HCT116 (cell line): ENCODE measurements around the gene PELI3. TPM values are rescaled to one million over a fixed set of nuclear protein-coding genes. Genes with fewer than 3 reads are reported as not detected.

Experiments
- ATAC-seq: fragments of 200-7000 bp; cut with Tn5 transposase; 2 replicates; pipeline ENCODE4 v1.9.1; 2020; ENCODE audit warnings: mild to moderate bottlenecking, moderate library complexity
- BruUV-seq: library from RNA; stranded (reverse); fragments of 400-500 nt; replicated peaks from 2 replicates; lab custom pipeline; 2021; lab: Mats Ljungman, UMichigan
- CTCF ChIA-PET: fragments of 300-600 bp; sonication (Branson Sonifier 250); formaldehyde crosslinking; loops from one replicate; lab custom pipeline; 2021; ENCODE audit warnings: antibody characterized with exemption; lab: Charles Lee
- POLR2A ChIA-PET: fragments of 300-600, 350-600 bp; sonication (Branson Sonifier 250); formaldehyde crosslinking; loops from one replicate; lab custom pipeline; 2021; ENCODE audit warnings: antibody characterized with exemption; lab: Charles Lee
- RAD21 ChIA-PET, 2 experiments: fragments of 300-600 bp; sonication (Branson Sonifier 250); formaldehyde crosslinking; loops; one replicate each; lab custom pipeline; 2023; ENCODE audit warnings: low total read pairs in 2 of 2; ENCODE audit not compliant: uncharacterized antibody in 2 of 2, unreplicated experiment in 2 of 2, low non-redundant PET in 1 of 2; lab: Charles Lee
- DNase-seq: peaks from one replicate; pipeline ENCODE4 v3.0.0-alpha.2; 2010; ENCODE audit warnings: low read depth, low spot score
- H2AFZ ChIP-seq: fragments of 200-600 bp; shearing (Covaris generic), sonication (generic); 2 replicates; pipeline ENCODE4 v1.6.1; 2017; ENCODE audit warnings: low read depth, mixed run types, mixed read lengths, antibody characterized with exemption, low read length; ENCODE audit not compliant: poor library complexity, severe bottlenecking
- H3K27ac ChIP-seq: 2 replicates; pipeline ENCODE4 v1.5.1; 2012; ENCODE audit warnings: low read depth, low read length
- H3K27me3 ChIP-seq: fragments of 200-600 bp; sonication (generic); 2 replicates; pipeline ENCODE4 v1.6.1; 2016; ENCODE audit warnings: mixed run types, low read length, mixed read lengths; ENCODE audit not compliant: insufficient read depth
- H3K36me3 ChIP-seq, 2 experiments: fragments of 200-500 bp in 1 of 2; fragments of 200-600 bp in 1 of 2; sonication (Bioruptor generic) in 1 of 2; sonication (generic) in 1 of 2; 2 replicates each; pipeline versions ENCODE4 v1.5.1 to v1.6.1; 2014 to 2016; ENCODE audit warnings: low read length in 2 of 2, inconsistent platforms in 1 of 2, mixed read lengths in 1 of 2, mixed run types in 1 of 2; ENCODE audit not compliant: insufficient read depth in 2 of 2, control insufficient read depth in 1 of 2
- H3K4me1 ChIP-seq, 2 experiments: fragments of 200-600 bp in 1 of 2; sonication (generic) in 1 of 2; 2 replicates each; pipeline versions ENCODE4 v1.5.1 to v1.6.1; 2012 to 2017; ENCODE audit warnings: low read length in 2 of 2, inconsistent platforms in 1 of 2, mild to moderate bottlenecking in 1 of 2, mixed read lengths in 1 of 2, mixed run types in 1 of 2, moderate library complexity in 1 of 2; ENCODE audit not compliant: insufficient read depth in 2 of 2, control insufficient read depth in 1 of 2
- H3K4me2 ChIP-seq: fragments of 200-600 bp; sonication (generic); 2 replicates; pipeline ENCODE4 v1.6.1; 2017; ENCODE audit warnings: mixed run types, low read length, mixed read lengths
- H3K4me3 ChIP-seq, 2 experiments: fragments of 200-600 bp in 1 of 2; sonication (generic) in 1 of 2; replicated peaks in 1 of 2; 2 replicates each; pipeline ENCODE4 v1.5.1; 2011 to 2016; ENCODE audit warnings: low read length in 2 of 2, control low read depth in 1 of 2, low read depth in 1 of 2, mild to moderate bottlenecking in 1 of 2, mixed read lengths in 1 of 2, mixed run types in 1 of 2
- H3K79me2 ChIP-seq: fragments of 200-600 bp; sonication (generic); 2 replicates; pipeline ENCODE4 v1.6.1; 2017; ENCODE audit warnings: mild to moderate bottlenecking, mixed run types, low read length, moderate library complexity, mixed read lengths; ENCODE audit not compliant: insufficient read depth
- H3K9ac ChIP-seq: fragments of 200-600 bp; sonication (generic); 2 replicates; pipeline ENCODE4 v1.6.1; 2016; ENCODE audit warnings: low read length, mixed read lengths
- H3K9me2 ChIP-seq: fragments of 200-600 bp; sonication (generic), shearing (Covaris generic); 2 replicates; pipeline ENCODE4 v1.6.1; 2017; ENCODE audit warnings: mixed run types, mild to moderate bottlenecking, moderate library complexity; ENCODE audit not compliant: insufficient read depth
- H3K9me3 ChIP-seq, 2 experiments: fragments of 200-500 bp in 1 of 2; fragments of 200-600 bp in 1 of 2; sonication (Bioruptor generic) in 1 of 2; sonication (generic) in 1 of 2; 2 replicates each; pipeline ENCODE4 v1.6.1; 2014 to 2017; ENCODE audit warnings: low read length in 2 of 2, mixed read lengths in 2 of 2, inconsistent platforms in 1 of 2, low read depth in 1 of 2, mild to moderate bottlenecking in 1 of 2, mixed run types in 1 of 2, moderate library complexity in 1 of 2; ENCODE audit not compliant: control insufficient read depth in 1 of 2, insufficient read depth in 1 of 2
- H4K20me1 ChIP-seq: fragments of 200-600 bp; sonication (generic), shearing (Covaris generic); 2 replicates; pipeline ENCODE4 v1.6.1; 2017; ENCODE audit warnings: mixed run types, mild to moderate bottlenecking, moderate library complexity; ENCODE audit not compliant: insufficient read depth
- ATF3 ChIP-seq: IDR thresholded peaks from 2 replicates; pipeline ENCODE4 v1.6.1; 2012
- CBX3 ChIP-seq: IDR thresholded peaks from 2 replicates; pipeline ENCODE4 v1.6.1; 2012; ENCODE audit warnings: low read depth
- CTCF ChIP-seq, 3 experiments: fragments of 200-600 bp in 1 of 3; sonication (generic) in 1 of 3; IDR thresholded peaks in 2 of 3; conservative IDR thresholded peaks in 1 of 3; 2 replicates each; pipeline ENCODE4 v1.5.1; 2012 to 2017; ENCODE audit warnings: low read depth in 2 of 3, low read length in 2 of 3, antibody characterized with exemption in 1 of 3, borderline replicate concordance in 1 of 3, control low read depth in 1 of 3, mild to moderate bottlenecking in 1 of 3, mixed read lengths in 1 of 3, mixed run types in 1 of 3, moderate library complexity in 1 of 3; ENCODE audit not compliant: insufficient read depth in 1 of 3
- EGR1 ChIP-seq: IDR thresholded peaks from 2 replicates; pipeline ENCODE4 v1.6.1; 2012; ENCODE audit warnings: low read depth
- ELF1 ChIP-seq: IDR thresholded peaks from 2 replicates; pipeline ENCODE4 v1.6.1; 2012; ENCODE audit warnings: low read depth, borderline replicate concordance
- EZH2 ChIP-seq: fragments of 200-600 bp; sonication (generic); IDR thresholded peaks from 2 replicates; pipeline ENCODE4 v1.6.1; 2017; ENCODE audit warnings: antibody characterized with exemption, mixed run types
- EZH2phosphoT487 ChIP-seq: fragments of 200-600 bp; IDR thresholded peaks from 2 replicates; pipeline ENCODE4 v1.6.1; 2018; ENCODE audit warnings: antibody characterized with exemption, borderline replicate concordance
- JUND ChIP-seq: IDR thresholded peaks from 2 replicates; pipeline ENCODE4 v1.6.1; 2012
- MAX ChIP-seq: IDR thresholded peaks from 2 replicates; pipeline ENCODE4 v1.6.1; 2012
- POLR2A ChIP-seq: IDR thresholded peaks from 2 replicates; pipeline ENCODE4 v1.7.0; 2011; ENCODE audit warnings: borderline replicate concordance; ENCODE audit not compliant: insufficient read depth, insufficient read length; ENCODE audit errors: extremely low read depth
- POLR2AphosphoS5 ChIP-seq: IDR thresholded peaks from 2 replicates; pipeline ENCODE4 v1.6.1; 2011; ENCODE audit warnings: mild to moderate bottlenecking, low read depth, low read length, moderate library complexity
- RAD21 ChIP-seq: IDR thresholded peaks from 2 replicates; pipeline ENCODE4 v1.6.1; 2012; ENCODE audit warnings: low read depth, mild to moderate bottlenecking
- REST ChIP-seq: IDR thresholded peaks from 2 replicates; pipeline ENCODE4 v1.6.1; 2012; ENCODE audit warnings: low read depth
- SIN3A ChIP-seq: IDR thresholded peaks from 2 replicates; pipeline ENCODE4 v1.6.1; 2012; ENCODE audit warnings: low read depth
- SRF ChIP-seq: IDR thresholded peaks from 2 replicates; pipeline ENCODE4 v1.6.1; 2012; ENCODE audit warnings: low read depth
- TCF7L2 ChIP-seq: IDR thresholded peaks from 2 replicates; pipeline ENCODE4 v1.7.0; 2011; ENCODE audit warnings: borderline replicate concordance, inconsistent platforms; ENCODE audit not compliant: insufficient read depth, insufficient read length; ENCODE audit errors: extremely low read depth
- ZBTB33 ChIP-seq: IDR thresholded peaks from 2 replicates; pipeline ENCODE4 v1.6.1; 2011; ENCODE audit warnings: mild to moderate bottlenecking, low read length, moderate library complexity; ENCODE audit not compliant: insufficient replicate concordance; ENCODE audit errors: extremely low read depth
- ZFX ChIP-seq: fragments of 450-650 bp; IDR thresholded peaks from 2 replicates; pipeline ENCODE4 v1.6.1; 2017
- intact Hi-C: fragments of 100-400 bp; cut with micrococcal nuclease; formaldehyde crosslinking; loops from 2 replicates; pipeline ENCODE4 v1.10.0; 2022
- total RNA-seq: library from RNA; stranded (reverse); gene quantifications from one replicate; pipeline ENCODE4 v1.2.1, GENCODE V29; 2021; ENCODE audit not compliant: unreplicated experiment

PELI3 gene
- total RNA-seq, 1 experiment from 2014 or later: 12.8 TPM

GRCh38 chr11:66479394-66480116 lies 12.8 kb downstream of the PELI3 start:
- CTCF ChIA-PET: interaction anchor here (0.5 to 1.5 kb wide), 14 partner anchors 10 to 199 kb away, joined by 3 to 16 read pairs (median 5); partner anchors contain the start of genes MRPL11, PELI3 and RBM4B
- H3K9me3 ChIP-seq: no peaks in the 10 kb centered on the region
- ATAC-seq: peak; percentile 65
- intact Hi-C loops: loop anchor here (1.0 kb wide), 3 partner anchors 13 to 199 kb away; partner anchors contain the start of gene PELI3
- H3K4me2 ChIP-seq: peak overlapping the region; percentile 89
- DNase-seq: no peak
- peaks cover 6% of the 10 kb centered on the region; the same call in 1 of the 2 replicates for H3K79me2 ChIP-seq
- H3K36me3 ChIP-seq: 0 out of 4 replicates have a peak, but pooled peaks cover 0 to 3% of the 10 kb centered on the region in 2 experiments
- RAD21 ChIA-PET: interaction anchor here (0.9 to 1.0 kb wide), 2 partner anchors 41 to 199 kb away, joined by 4 to 5 read pairs; partner anchors contain the start of gene MRPL11 (in 1 of the 2)
- no peaks in the 10 kb centered on the region for H3K9me2 ChIP-seq
- H3K27ac ChIP-seq: peak overlapping the region; percentile 79
- no peaks in the 10 kb centered on the region for H3K27me3 ChIP-seq
- no peak overlapping the region for H2AFZ ChIP-seq
- peaks cover 8 to 17% of the 10 kb centered on the region in 2 experiments; a peak in 1 of 4 replicates for H3K4me1 ChIP-seq
- H3K4me3 ChIP-seq: peak overlapping the region; percentile 86 to 88
- H3K9ac ChIP-seq: peak overlapping the region; percentile 95
- H4K20me1 ChIP-seq: no peaks in the 10 kb centered on the region
- POLR2A ChIA-PET: interaction anchor here (0.5 to 2.9 kb wide), 14 partner anchors 10 to 403 kb away, joined by 3 to 17 read pairs (median 4); partner anchors contain the start of genes BBS1, MRPL11, PELI3 and RBM14
- TSS peak; percentile 81 for BruUV-seq
- TF ChIP-seq ZFX: no peak
- no peak for TF ChIP-seq ATF3
- TF ChIP-seq EZH2phosphoT487: no peak
- no peak for TF ChIP-seq SRF
- no peak for TF ChIP-seq TCF7L2
- no peak for TF ChIP-seq ZBTB33
- no peak for TF ChIP-seq CBX3
- no peak for TF ChIP-seq ELF1
- no peak for TF ChIP-seq POLR2A
- no peak for TF ChIP-seq SIN3A
- no peak for TF ChIP-seq EZH2
- no peak for TF ChIP-seq JUND
- no peak for TF ChIP-seq EGR1
- TF ChIP-seq MAX: no peak
- no peak for TF ChIP-seq POLR2AphosphoS5
- no peak for TF ChIP-seq RAD21
- no peak for TF ChIP-seq REST
- no peak for TF ChIP-seq CTCF (IDR thresholded peaks at IDR 0.05 in 2 of 3, conservative IDR thresholded peaks at IDR 0.05 in 1 of 3; ENCODE audit: borderline replicate concordance in 1 of 3, insufficient read depth in 1 of 3, low read depth in 2 of 3, low read length in 2 of 3)
